H9 (cell line): ENCODE results near the gene KCMF1. TPM values are rescaled to one million over a fixed set of nuclear protein-coding genes. Genes with fewer than 3 reads are reported as not detected.

Experiments used
- DNase-seq: peaks from one replicate; pipeline ENCODE4 v3.0.0-alpha.2; 2017
- H2AFZ ChIP-seq: one replicate; pipeline ENCODE4 v1.6.1; 2013; ENCODE audit warnings: mild to moderate bottlenecking, low read length, control low read depth, moderate library complexity
- H2AK5ac ChIP-seq: 2 replicates; pipeline ENCODE4 v1.6.1; 2013; ENCODE audit warnings: low read length, control low read depth, mixed read lengths; ENCODE audit not compliant: insufficient read length
- H2BK120ac ChIP-seq: one replicate; pipeline ENCODE4 v1.6.1; 2013; ENCODE audit warnings: low read depth, mild to moderate bottlenecking, low read length, control low read depth, inconsistent platforms; ENCODE audit not compliant: poor library complexity, severe bottlenecking
- H2BK12ac ChIP-seq: 2 replicates; pipeline ENCODE4 v1.6.1; 2013; ENCODE audit warnings: low read length, control low read depth, mixed read lengths, low read depth; ENCODE audit not compliant: insufficient read length
- H2BK15ac ChIP-seq: 2 replicates; pipeline ENCODE4 v1.6.1; 2013; ENCODE audit warnings: low read depth, low read length, control low read depth
- H2BK20ac ChIP-seq: one replicate; pipeline ENCODE4 v1.6.1; 2013; ENCODE audit warnings: low read depth, mild to moderate bottlenecking, low read length, control low read depth, inconsistent platforms; ENCODE audit not compliant: poor library complexity, severe bottlenecking
- H2BK5ac ChIP-seq: 2 replicates; pipeline ENCODE4 v1.6.1; 2013; ENCODE audit warnings: low read length, control low read depth, mixed read lengths; ENCODE audit not compliant: insufficient read length
- H3K14ac ChIP-seq: 2 replicates; pipeline ENCODE4 v1.6.1; 2013; ENCODE audit warnings: low read length, control low read depth; ENCODE audit not compliant: insufficient read depth
- H3K18ac ChIP-seq: 2 replicates; pipeline ENCODE4 v1.6.1; 2013; ENCODE audit warnings: low read depth, mild to moderate bottlenecking, mixed read lengths, low read length, control low read depth; ENCODE audit not compliant: insufficient read length
- H3K23ac ChIP-seq: 2 replicates; pipeline ENCODE4 v1.6.1; 2013; ENCODE audit warnings: low read length, control low read depth, mixed read lengths, low read depth; ENCODE audit not compliant: insufficient read length
- H3K23me2 ChIP-seq: 2 replicates; pipeline ENCODE4 v1.6.1; 2013; ENCODE audit warnings: low read depth, mild to moderate bottlenecking, mixed read lengths, low read length, control low read depth; ENCODE audit not compliant: insufficient read length, poor library complexity, severe bottlenecking
- H3K27ac ChIP-seq: 2 replicates; pipeline ENCODE4 v1.5.1; 2013; ENCODE audit warnings: low read length, control low read depth, mixed read lengths, low read depth; ENCODE audit not compliant: insufficient read length
- H3K27me3 ChIP-seq: 2 replicates; pipeline ENCODE4 v1.6.1; 2013; ENCODE audit warnings: low read length, control low read depth, inconsistent platforms; ENCODE audit not compliant: insufficient read depth
- H3K4ac ChIP-seq: 2 replicates; pipeline ENCODE4 v1.6.1; 2013; ENCODE audit warnings: low read depth, mild to moderate bottlenecking, control low read depth, inconsistent platforms, low read length, moderate library complexity
- H3K4me1 ChIP-seq: 2 replicates; pipeline ENCODE4 v1.6.1; 2013; ENCODE audit warnings: low read length, control low read depth, inconsistent platforms; ENCODE audit not compliant: insufficient read depth
- H3K4me2 ChIP-seq: 2 replicates; pipeline ENCODE4 v1.6.1; 2013; ENCODE audit warnings: low read length, control low read depth, mixed read lengths; ENCODE audit not compliant: insufficient read length, insufficient read depth
- H3K56ac ChIP-seq: 2 replicates; pipeline ENCODE4 v1.6.1; 2013; ENCODE audit warnings: low read depth, mild to moderate bottlenecking, mixed read lengths, low read length, control low read depth; ENCODE audit not compliant: insufficient read length
- H3K79me1 ChIP-seq: 2 replicates; pipeline ENCODE4 v1.6.1; 2013; ENCODE audit warnings: low read depth, mild to moderate bottlenecking, moderate library complexity, low read length, control low read depth, inconsistent platforms; ENCODE audit not compliant: insufficient read depth, poor library complexity, severe bottlenecking
- H3K79me2 ChIP-seq: 2 replicates; pipeline ENCODE4 v1.6.1; 2013; ENCODE audit warnings: low read length, control low read depth, inconsistent platforms; ENCODE audit not compliant: insufficient read depth
- H3K9ac ChIP-seq: 2 replicates; pipeline ENCODE4 v1.6.1; 2013; ENCODE audit warnings: low read length, control low read depth, mixed read lengths; ENCODE audit not compliant: insufficient read length; ENCODE audit errors: extremely low read depth
- H3K9me3 ChIP-seq: one replicate; pipeline ENCODE4 v1.6.1; 2013; ENCODE audit warnings: low read depth, low read length, inconsistent platforms; ENCODE audit not compliant: control insufficient read depth
- H3T11ph ChIP-seq: one replicate; pipeline ENCODE4 v1.6.1; 2013; ENCODE audit warnings: mild to moderate bottlenecking, low read length, control low read depth, inconsistent platforms
- H4K20me1 ChIP-seq: one replicate; pipeline ENCODE4 v1.6.1; 2013; ENCODE audit not compliant: control insufficient read depth, insufficient read length, insufficient read depth
- H4K5ac ChIP-seq: 2 replicates; pipeline ENCODE4 v1.6.1; 2013; ENCODE audit warnings: low read depth, mild to moderate bottlenecking, mixed read lengths, low read length, control low read depth; ENCODE audit not compliant: insufficient read length
- H4K8ac ChIP-seq: replicated peaks from 2 replicates; pipeline ENCODE4 v1.6.1; 2013; ENCODE audit warnings: low read length, control low read depth, mixed read lengths, low read depth; ENCODE audit not compliant: insufficient read length
- H4K91ac ChIP-seq: 2 replicates; pipeline ENCODE4 v1.6.1; 2013; ENCODE audit warnings: low read depth, mild to moderate bottlenecking, moderate library complexity, mixed read lengths, low read length, control low read depth; ENCODE audit not compliant: insufficient read length
- H3K27ac Mint-ChIP-seq, 3 experiments: 2 replicates in 2 of 3; 3 replicates in 1 of 3; pipeline ENCODE4 v1.8.0; 2020 to 2021; ENCODE audit warnings: mixed read lengths in 3 of 3, mild to moderate bottlenecking in 1 of 3, moderate library complexity in 1 of 3
- H3K27me3 Mint-ChIP-seq: 2 replicates; pipeline ENCODE4 v1.8.0; 2021; ENCODE audit warnings: low read depth, mild to moderate bottlenecking, moderate library complexity, mixed read lengths
- H3K36me3 Mint-ChIP-seq, 3 experiments: 2 replicates in 2 of 3; 3 replicates in 1 of 3; pipeline ENCODE4 v1.8.0; 2020 to 2021; ENCODE audit warnings: low read depth in 3 of 3, mixed read lengths in 3 of 3; ENCODE audit not compliant: insufficient read depth in 1 of 3
- H3K4me1 Mint-ChIP-seq, 2 experiments: 2 replicates each; pipeline ENCODE4 v1.8.0; 2020; ENCODE audit warnings: mixed read lengths in 2 of 2
- H3K4me3 Mint-ChIP-seq, 2 experiments: 2 replicates in 1 of 2; 3 replicates in 1 of 2; pipeline ENCODE4 v1.8.0; 2020 to 2021; ENCODE audit warnings: mild to moderate bottlenecking in 2 of 2, mixed read lengths in 2 of 2, moderate library complexity in 1 of 2
- H3K9me3 Mint-ChIP-seq, 2 experiments: 2 replicates in 1 of 2; 3 replicates in 1 of 2; pipeline ENCODE4 v1.8.0; 2020; ENCODE audit warnings: mild to moderate bottlenecking in 2 of 2, mixed read lengths in 2 of 2, moderate library complexity in 1 of 2
- WGBS: extraction: QIAGEN DNeasy Blood & Tissue Kit; methylation state at CpG from one replicate; pipeline ENCODE4 v1.1.7; 2013; ENCODE audit warnings: missing lambda C conversion rate, low lambda C conversion rate, mixed read lengths; ENCODE audit not compliant: insufficient read length; ENCODE audit errors: extremely low coverage; 5-methylcytosine and 5-hydroxymethylcytosine counted together
- total RNA-seq: library from RNA; stranded (reverse); gene quantifications from 2 replicates; pipeline ENCODE4 v1.2.1, GENCODE V29; 2021
- TF ChIP-seq, protein P1 (sequence below): fragments of 200-600 bp; sonication (generic); conservative IDR thresholded peaks from 3 replicates; pipeline ENCODE4 v1.8.0; 2021; ENCODE audit warnings: antibody characterized with exemption, mild to moderate bottlenecking

KCMF1 gene
- total RNA-seq, 1 experiment from 2014 or later: 113 TPM

DNA sequence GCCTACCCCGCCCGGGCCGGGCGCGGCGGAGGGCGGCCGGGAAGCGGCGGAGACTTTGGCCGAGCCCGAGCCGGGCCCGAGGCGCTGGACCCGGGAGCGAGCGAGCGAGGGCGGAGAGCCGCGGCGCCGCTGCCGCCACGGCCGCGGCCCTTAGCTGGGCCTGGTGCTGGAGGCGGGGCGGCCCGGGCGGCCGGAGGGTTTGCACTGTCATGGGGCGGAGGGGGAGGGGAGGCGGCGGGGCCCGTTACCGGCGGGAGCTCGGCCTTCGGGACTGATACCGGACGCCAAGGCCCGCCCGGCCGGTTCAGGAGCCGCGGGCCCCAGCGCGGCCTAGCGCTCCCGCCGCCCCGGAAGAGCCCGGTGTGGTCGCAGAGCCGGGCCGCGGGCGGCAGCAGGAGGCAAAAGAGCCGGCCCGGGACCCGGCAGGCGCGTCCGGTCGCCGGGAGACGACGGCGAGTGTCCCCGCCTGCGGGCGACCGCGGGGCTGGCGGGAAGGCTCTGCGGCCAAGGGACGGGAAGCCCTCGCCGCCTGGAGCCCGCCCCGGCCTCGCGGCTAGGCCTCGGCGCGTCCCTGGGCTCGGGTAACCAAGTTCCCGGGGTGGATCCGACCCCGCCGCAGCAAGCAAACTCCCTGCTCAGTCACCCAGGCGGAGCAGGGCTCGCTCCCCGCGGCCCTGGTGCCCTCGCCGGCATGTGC, 697 bp downstream of the KCMF1 start:
- no peak overlapping the region for H2BK20ac ChIP-seq
- Mint-ChIP-seq H3K27ac (peak overlapping the region; percentile 72 to 98 (median 95)), H3K36me3 (peaks cover 22 to 28% (median 24%) of the 10 kb centered on the region in 3 experiments), H3K4me3 (peak overlapping the region; percentile 90 to 92), H3K9me3 (peaks cover 0 to 3% of the 10 kb centered on the region in 2 experiments; a peak in 1 of 5 replicates), H3K27me3 (peaks cover 1% of the 10 kb centered on the region; the same call in 1 of the 2 replicates), H3K4me1 (peaks cover 43 to 51% of the 10 kb centered on the region in 2 experiments)
- H4K20me1 ChIP-seq: no peaks in the 10 kb centered on the region
- no peak overlapping the region for H4K91ac ChIP-seq
- no peak overlapping the region for H3T11ph ChIP-seq
- no peak overlapping the region for H4K8ac ChIP-seq
- H2BK15ac ChIP-seq: no peak overlapping the region
- no peak overlapping the region for H2AK5ac ChIP-seq
- no peaks in the 10 kb centered on the region for H3K9me3 ChIP-seq
- no peaks in the 10 kb centered on the region for H3K27me3 ChIP-seq
- H2AFZ ChIP-seq: no peak overlapping the region
- H3K27ac ChIP-seq: peak overlapping the region; percentile 43
- H3K9ac ChIP-seq: peak overlapping the region; percentile 99
- H3K18ac ChIP-seq: peak overlapping the region; percentile 84
- H3K79me1 ChIP-seq: no peaks in the 10 kb centered on the region
- H3K56ac ChIP-seq: no peak overlapping the region
- peak overlapping the region; percentile 21 for H2BK12ac ChIP-seq
- no CpG with 5 or more reads among the region's 99 CpGs for WGBS
- H2BK5ac ChIP-seq: no peak overlapping the region
- H3K14ac ChIP-seq: peak overlapping the region; percentile 97
- peaks cover 2% of the 10 kb centered on the region; the same call in 1 of the 2 replicates for H3K4me1 ChIP-seq
- no peak for DNase-seq
- H3K23me2 ChIP-seq: peaks cover 14% of the 10 kb centered on the region
- H2BK120ac ChIP-seq: peak overlapping the region; percentile 75
- TF ChIP-seq, protein P1, sequence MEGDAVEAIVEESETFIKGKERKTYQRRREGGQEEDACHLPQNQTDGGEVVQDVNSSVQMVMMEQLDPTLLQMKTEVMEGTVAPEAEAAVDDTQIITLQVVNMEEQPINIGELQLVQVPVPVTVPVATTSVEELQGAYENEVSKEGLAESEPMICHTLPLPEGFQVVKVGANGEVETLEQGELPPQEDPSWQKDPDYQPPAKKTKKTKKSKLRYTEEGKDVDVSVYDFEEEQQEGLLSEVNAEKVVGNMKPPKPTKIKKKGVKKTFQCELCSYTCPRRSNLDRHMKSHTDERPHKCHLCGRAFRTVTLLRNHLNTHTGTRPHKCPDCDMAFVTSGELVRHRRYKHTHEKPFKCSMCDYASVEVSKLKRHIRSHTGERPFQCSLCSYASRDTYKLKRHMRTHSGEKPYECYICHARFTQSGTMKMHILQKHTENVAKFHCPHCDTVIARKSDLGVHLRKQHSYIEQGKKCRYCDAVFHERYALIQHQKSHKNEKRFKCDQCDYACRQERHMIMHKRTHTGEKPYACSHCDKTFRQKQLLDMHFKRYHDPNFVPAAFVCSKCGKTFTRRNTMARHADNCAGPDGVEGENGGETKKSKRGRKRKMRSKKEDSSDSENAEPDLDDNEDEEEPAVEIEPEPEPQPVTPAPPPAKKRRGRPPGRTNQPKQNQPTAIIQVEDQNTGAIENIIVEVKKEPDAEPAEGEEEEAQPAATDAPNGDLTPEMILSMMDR: no peak
- no peak overlapping the region; the same call in 1 of the 2 replicates for H3K4ac ChIP-seq
- no peak overlapping the region for H4K5ac ChIP-seq
- peak overlapping the region; percentile 71 for H3K4me2 ChIP-seq
- H3K23ac ChIP-seq: peak overlapping the region; percentile 62
- H3K79me2 ChIP-seq: peaks cover 62% of the 10 kb centered on the region
